ENCODE measurements around the gene SYPL2.

SYPL2 gene

GRCh38 chr1:109528712-109529111, 62.4 kb downstream of the SYPL2 start:
- no peak for TF ChIP-seq CTCF (IDR thresholded peaks at IDR 0.05; ENCODE audit: borderline replicate concordance, control extremely low read depth, extremely low read depth, insufficient read depth, missing control alignments)
- in situ Hi-C loops (cut with MboI; ENCODE audit: low sequenced_read_pairs, unreplicated experiment) = no loop called here
- DNase-seq (ENCODE audit: low spot score) = no peak

GRCh38 chr1:109529881-109530456, 63.6 kb downstream of the SYPL2 start:
- in situ Hi-C loops (cut with MboI; ENCODE audit: low sequenced_read_pairs, unreplicated experiment) = loop anchor here (5.0 to 10.0 kb wide), 2 partner anchors 33 to 245 kb away; partner anchors contain the start of gene PSRC1
- DNase-seq (ENCODE audit: low spot score) = no peak
- no peak for TF ChIP-seq CTCF (IDR thresholded peaks at IDR 0.05; ENCODE audit: borderline replicate concordance, control extremely low read depth, extremely low read depth, insufficient read depth, missing control alignments)

DNA sequence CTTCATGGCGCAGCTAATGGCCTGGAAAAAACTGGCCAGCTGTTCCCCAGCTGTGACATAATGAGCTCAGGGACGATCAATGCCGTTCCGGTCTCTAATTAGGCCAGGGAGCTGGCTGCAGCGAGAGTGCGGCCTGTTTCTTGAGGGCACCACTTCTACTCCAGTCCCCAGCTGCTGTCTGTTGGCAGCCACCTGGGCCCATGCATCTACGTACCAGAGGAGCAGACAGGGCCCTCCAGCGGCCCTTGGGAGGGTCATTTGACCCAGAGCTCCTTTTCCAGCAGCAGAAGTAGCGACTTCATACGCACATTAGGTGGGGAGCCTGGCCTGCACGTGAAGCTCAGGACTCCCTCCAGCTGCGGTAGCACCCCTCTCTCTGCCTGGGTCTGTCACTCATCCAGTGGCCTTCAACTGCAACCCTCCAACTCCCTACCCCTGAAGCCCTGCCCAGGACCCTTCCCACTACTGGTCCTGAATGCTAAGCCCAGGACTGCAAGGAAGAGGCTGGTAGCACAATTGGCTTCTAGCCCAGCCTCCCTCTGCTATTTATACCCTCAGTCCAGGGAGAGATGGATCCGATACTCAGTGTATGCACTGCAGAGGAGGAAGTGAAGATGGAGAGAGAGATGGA, 64.2 kb downstream of the SYPL2 start:
- no peak for TF ChIP-seq CTCF (IDR thresholded peaks at IDR 0.05; ENCODE audit: borderline replicate concordance, control extremely low read depth, extremely low read depth, insufficient read depth, missing control alignments)
- DNase-seq (ENCODE audit: low spot score) = no peak
- in situ Hi-C loops (cut with MboI; ENCODE audit: low sequenced_read_pairs, unreplicated experiment) = loop anchor here (5.0 to 10.0 kb wide), 2 partner anchors 33 to 246 kb away; partner anchors contain the start of gene PSRC1

DNA sequence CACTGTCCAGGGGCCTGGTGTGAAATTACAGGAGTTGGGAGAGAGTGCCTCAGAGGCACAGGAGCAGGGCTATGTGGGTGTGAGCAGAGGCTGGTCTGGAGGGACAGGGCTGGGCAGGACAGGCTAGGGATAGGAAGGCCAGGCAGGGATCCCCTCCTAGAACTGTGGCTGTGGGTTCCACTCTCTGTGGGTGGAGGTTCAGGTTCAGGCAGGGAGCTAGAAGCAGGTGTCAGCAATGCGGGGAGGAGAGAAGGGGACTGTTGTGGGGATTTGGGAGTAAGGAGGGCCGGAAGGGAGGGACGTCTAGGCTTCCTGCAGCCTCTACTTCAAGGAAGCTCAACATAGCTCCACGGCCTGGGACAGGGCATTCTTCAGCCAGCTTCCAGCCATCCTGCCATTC, 65.0 kb downstream of the SYPL2 start:
- no peak for TF ChIP-seq CTCF (IDR thresholded peaks at IDR 0.05; ENCODE audit: borderline replicate concordance, control extremely low read depth, extremely low read depth, insufficient read depth, missing control alignments)
- in situ Hi-C loops (cut with MboI; ENCODE audit: low sequenced_read_pairs, unreplicated experiment) = loop anchor here (5.0 to 10.0 kb wide), 2 partner anchors 34 to 247 kb away; partner anchors contain the start of gene PSRC1
- DNase-seq (ENCODE audit: low spot score) = no peak
